Ovary (tissue), 9 donors: ENCODE results near the gene GOPC. TPM values are rescaled to one million over a fixed set of nuclear protein-coding genes. Genes with fewer than 3 reads are reported as not detected.

Experiments used
- DNase-seq, 5 donors: peaks; one replicate each; pipeline ENCODE4 v3.0.0-alpha.2; 2019 to 2020
- H3K27ac ChIP-seq, 2 donors: fragments of 200-600 bp; one replicate each; pipeline versions ENCODE4 v1.5.1 to v1.8.0; 2019 to 2022
- H3K27me3 ChIP-seq: fragments of 200-600 bp; one replicate; pipeline ENCODE4 v1.8.0; 2022
- H3K36me3 ChIP-seq: fragments of 200-600 bp; sonication (generic); one replicate; pipeline ENCODE4 v1.5.1; 2019
- H3K4me1 ChIP-seq: one replicate; pipeline ENCODE4 v1.8.1; 2013; ENCODE audit warnings: mild to moderate bottlenecking, moderate library complexity; ENCODE audit not compliant: insufficient read depth
- H3K4me3 ChIP-seq: fragments of 200-600 bp; sonication (generic); one replicate; pipeline ENCODE4 v1.5.1; 2017
- H3K9me3 ChIP-seq, 2 donors: fragments of 200-600 bp in 1 of 2; sonication (generic) in 1 of 2; one replicate each; pipeline versions ENCODE4 v1.5.1 to v1.8.1; 2013 to 2019; ENCODE audit warnings: mild to moderate bottlenecking in 1 of 2, moderate library complexity in 1 of 2
- CTCF ChIP-seq, 3 donors: fragments of 450-650 bp in 2 of 3; fragments of 200-600 bp in 1 of 3; IDR thresholded peaks; one replicate each; pipeline versions ENCODE4 v1.5.1 to v1.8.0; 2016 to 2022; ENCODE audit warnings: antibody characterized with exemption in 3 of 3, mild to moderate bottlenecking in 1 of 3
- EP300 ChIP-seq: sonication (generic); formaldehyde crosslinking; IDR thresholded peaks from one replicate; pipeline ENCODE4 v1.6.1; 2017; ENCODE audit warnings: antibody characterized with exemption
- POLR2A ChIP-seq: fragments of 450-650 bp; IDR thresholded peaks from one replicate; pipeline ENCODE4 v1.6.1; 2017; ENCODE audit warnings: antibody characterized with exemption, mild to moderate bottlenecking, moderate library complexity
- WGBS, 3 donors: extraction: QIAGEN DNeasy Blood & Tissue Kit in 1 of 3; methylation state at CpG; one replicate each; pipeline versions ENCODE4 v1.1.5 to v1.1.7; 2013 to 2017; 5-methylcytosine and 5-hydroxymethylcytosine counted together
- intact Hi-C, 4 donors: fragments of 100-400 bp; cut with DNase I; formaldehyde crosslinking; loops; one replicate each; pipeline versions ENCODE4 v1.11.0 to v1.15.1; 2022 to 2023
- polyA plus RNA-seq, 2 donors: library from polyadenylated mRNA; stranded (reverse); fragments of 200-250 nt in 1 of 2; fragments of 350-450 nt in 1 of 2; fragmentation: Illumina TruSeq in 1 of 2; extraction: RNeasy Lipid Tissue Mini Kit (QIAGEN cat#74804) in 1 of 2; gene quantifications; one replicate each; pipeline ENCODE4 v1.2.3, GENCODE V29; 2013 to 2014
- total RNA-seq, 7 donors: library from RNA; depleted of rRNA in 2 of 7; stranded (reverse); fragments of >200 nt in 2 of 7; fragmentation: NEBNext Ultra II Directional in 3 of 7; extraction: Animal tissue kit (Norgen Biotek cat#: 25700) in 3 of 7; gene quantifications; one replicate each; pipeline versions ENCODE4 v1.1.0 to v1.2.4, GENCODE V29; 2016 to 2023
- donor health status: DM: no; HTN: no; CAD: no; lungs with moderate emphysema.
- donor health status: DM: no; HTN: no; CAD: no.
- donor health status: Bipolar disorder and iron deficiency.
- donor health status: DM: yes; HTN: yes; CAD: no.
- donor health status: DM: no; HTN: no; CAD: no.
- donor health status: DM: yes; HTN: yes; CAD: no.

The GOPC gene
- total and polyA plus RNA-seq, 9 donors: 17.0 to 27.6 (median 24.3) TPM

- TF ChIP-seq CTCF (IDR thresholded peaks at IDR 0.05): no peak
- no peak for TF ChIP-seq EP300
- TF ChIP-seq POLR2A: no peak
- H3K27me3 ChIP-seq: no peaks in the 10 kb centered on the region
- H3K27ac ChIP-seq: no peak overlapping the region
- no peaks in the 10 kb centered on the region for H3K4me1 ChIP-seq
- no peaks in the 10 kb centered on the region for H3K9me3 ChIP-seq
- H3K36me3 ChIP-seq: no peaks in the 10 kb centered on the region
- H3K4me3 ChIP-seq: no peak overlapping the region
- intact Hi-C loops: no loop called here
- no peak for DNase-seq
- 80 to 89% (median 87%) methylated on average over 1 of the region's 1 CpG for WGBS, 3 donors
These were observed 37.6 kb downstream of the GOPC start for GRCh38 chr6:117564681-117565080.

GRCh38 chr6:117561128-117561527, 41.2 kb downstream of the GOPC start:
- H3K27me3 ChIP-seq: no peaks in the 10 kb centered on the region
- no peaks in the 10 kb centered on the region for H3K36me3 ChIP-seq
- WGBS, 3 donors: 12 to 39% (median 16%) methylated on average over 3 of the region's 3 CpGs
- no peaks in the 10 kb centered on the region for H3K9me3 ChIP-seq
- DNase-seq: no peak
- intact Hi-C loops: no loop called here
- no peaks in the 10 kb centered on the region for H3K4me1 ChIP-seq
- no peak overlapping the region for H3K4me3 ChIP-seq
- TF ChIP-seq EP300 (no peak), CTCF (IDR thresholded peaks at IDR 0.05) (no peak), POLR2A (no peak)
- H3K27ac ChIP-seq: no peak overlapping the region

GRCh38 chr6:117559299-117559698, 43.0 kb downstream of the GOPC start:
- WGBS, 3 donors: 72 to 80% (median 74%) methylated on average over 4 of the region's 4 CpGs
- Histone ChIP-seq H3K27me3 (no peaks in the 10 kb centered on the region), H3K4me3 (no peak overlapping the region), H3K9me3 (no peaks in the 10 kb centered on the region), H3K4me1 (no peaks in the 10 kb centered on the region), H3K27ac (no peak overlapping the region), H3K36me3 (no peaks in the 10 kb centered on the region)
- DNase-seq: no peak
- intact Hi-C loops: loop anchor here (2.0 to 5.0 kb wide), 3 partner anchors 107 to 112 kb away; no protein-coding TSS in a partner anchor
- no peak for TF ChIP-seq CTCF (IDR thresholded peaks at IDR 0.05)
- no peak for TF ChIP-seq EP300
- no peak for TF ChIP-seq POLR2A

GRCh38 chr6:117558818-117559217, 43.5 kb downstream of the GOPC start:
- intact Hi-C loops: loop anchor here (2.0 to 5.0 kb wide), 3 partner anchors 107 to 112 kb away; no protein-coding TSS in a partner anchor
- no peaks in the 10 kb centered on the region for H3K27me3 ChIP-seq
- no peaks in the 10 kb centered on the region for H3K4me1 ChIP-seq
- no peaks in the 10 kb centered on the region for H3K9me3 ChIP-seq
- 82 to 93% (median 88%) methylated on average over 4 of the region's 4 CpGs for WGBS, 3 donors
- no peak overlapping the region for H3K4me3 ChIP-seq
- no peak for DNase-seq
- no peak overlapping the region for H3K27ac ChIP-seq
- no peaks in the 10 kb centered on the region for H3K36me3 ChIP-seq
- TF ChIP-seq POLR2A: no peak
- no peak for TF ChIP-seq CTCF (IDR thresholded peaks at IDR 0.05)
- TF ChIP-seq EP300: no peak
